Measurements from ENCODE around the gene COX6B2.

DNA sequence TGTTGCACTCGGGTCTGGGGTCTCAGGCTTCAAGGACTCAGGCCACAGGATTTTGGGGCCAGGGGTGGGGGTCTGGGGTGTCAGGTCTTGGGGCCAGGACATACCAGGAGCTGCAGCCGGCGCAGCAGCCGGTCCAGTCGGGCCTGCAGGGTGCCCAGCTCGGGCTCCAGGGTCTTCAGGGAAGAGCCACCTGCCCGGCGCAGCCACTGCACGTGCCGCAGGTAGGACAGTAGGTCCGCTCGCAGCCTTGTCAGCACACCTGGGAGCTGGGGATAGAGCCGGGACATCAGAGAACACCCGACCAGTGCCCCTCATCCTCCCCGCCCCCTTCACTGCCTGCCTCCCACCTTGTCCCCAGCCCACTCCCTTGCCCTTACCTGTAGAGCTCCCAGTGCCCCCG lies 13.6 kb upstream of the COX6B2 start:
- no peak for TF ChIP-seq CTCF (IDR thresholded peaks at IDR 0.05)
- no peak for TF ChIP-seq POLR2AphosphoS5 (IDR thresholded peaks at IDR 0.05; ENCODE audit: low read depth, low read length)

All from Panc1 (cell line).